Endodermal cell (in vitro differentiated cells): ENCODE data around the gene PLA2G12B. TPM values are rescaled to one million over a fixed set of nuclear protein-coding genes. Genes with fewer than 3 reads are reported as not detected.

Source experiments
- DNase-seq: peaks from one replicate; pipeline ENCODE4 v3.0.0-alpha.2; 2017
- H3K27ac ChIP-seq: 2 replicates; pipeline ENCODE4 v1.5.1; 2013; ENCODE audit warnings: mild to moderate bottlenecking, low read depth, low read length, moderate library complexity
- H3K27me3 ChIP-seq: 2 replicates; pipeline ENCODE4 v1.6.1; 2013; ENCODE audit warnings: mild to moderate bottlenecking, low read length, moderate library complexity; ENCODE audit not compliant: insufficient read depth, control insufficient read depth, poor library complexity, severe bottlenecking
- H3K36me3 ChIP-seq: 2 replicates; pipeline ENCODE4 v1.7.0; 2013; ENCODE audit warnings: mild to moderate bottlenecking, low read length, moderate library complexity; ENCODE audit not compliant: control insufficient read depth, insufficient read depth
- H3K4me1 ChIP-seq: one replicate; pipeline ENCODE4 v1.7.0; 2013; ENCODE audit warnings: low read length; ENCODE audit not compliant: control insufficient read depth, insufficient read depth
- H3K4me3 ChIP-seq: 2 replicates; pipeline ENCODE4 v1.5.1; 2013; ENCODE audit warnings: mild to moderate bottlenecking, low read length, moderate library complexity
- H3K9ac ChIP-seq: 2 replicates; pipeline ENCODE4 v1.6.1; 2013; ENCODE audit warnings: mild to moderate bottlenecking, low read length, moderate library complexity; ENCODE audit not compliant: poor library complexity, severe bottlenecking; ENCODE audit errors: extremely low read depth
- H3K9me3 ChIP-seq: 2 replicates; pipeline ENCODE4 v1.6.1; 2013; ENCODE audit warnings: mild to moderate bottlenecking, low read length, moderate library complexity; ENCODE audit not compliant: control insufficient read depth
- H3K27ac Mint-ChIP-seq: 2 replicates; pipeline ENCODE4 v1.8.0; 2020; ENCODE audit warnings: mixed read lengths
- H3K27me3 Mint-ChIP-seq: 2 replicates; pipeline ENCODE4 v1.8.0; 2021; ENCODE audit warnings: mild to moderate bottlenecking, mixed read lengths; ENCODE audit not compliant: insufficient read depth
- H3K36me3 Mint-ChIP-seq: 2 replicates; pipeline ENCODE4 v1.8.0; 2020; ENCODE audit warnings: low read depth, mixed read lengths
- H3K4me1 Mint-ChIP-seq: 2 replicates; pipeline ENCODE4 v1.8.0; 2020; ENCODE audit warnings: mixed read lengths
- H3K4me3 Mint-ChIP-seq: 2 replicates; pipeline ENCODE4 v1.8.0; 2020; ENCODE audit warnings: mild to moderate bottlenecking, moderate library complexity, mixed read lengths
- H3K9me3 Mint-ChIP-seq: 2 replicates; pipeline ENCODE4 v1.8.0; 2020; ENCODE audit warnings: mild to moderate bottlenecking, mixed read lengths
- WGBS, 2 experiments: methylation state at CpG; one replicate each; pipeline versions ENCODE4 v1.1.5 to v1.1.7; 2013; ENCODE audit warnings: missing lambda C conversion rate in 2 of 2, mixed read lengths in 1 of 2; ENCODE audit not compliant: insufficient coverage in 1 of 2, insufficient read length in 1 of 2; 5-methylcytosine and 5-hydroxymethylcytosine counted together
- total RNA-seq, 2 donors: library from RNA; stranded (reverse); fragmentation: NEBNext Ultra II Directional in 1 of 2; extraction: Animal tissue kit (Norgen Biotek cat#: 25700) in 1 of 2; gene quantifications; 2 replicates in 1 of 2; 3 replicates in 1 of 2; pipeline ENCODE4 v1.2.1, GENCODE V29; 2021
- TF ChIP-seq, protein P1 (sequence below): fragments of 200-600 bp; sonication (generic); conservative IDR thresholded peaks from 2 replicates; pipeline ENCODE4 v1.5.0; 2021; ENCODE audit warnings: antibody characterized with exemption, mild to moderate bottlenecking

The PLA2G12B gene
- total RNA-seq, 2 donors from 2014 or later: 0.64 to 0.93 TPM

- no peaks in the 10 kb centered on the region for H3K27me3 ChIP-seq
- peaks cover 3% of the 10 kb centered on the region for H3K9me3 ChIP-seq
- no peak overlapping the region for H3K9ac ChIP-seq
- DNase-seq: no peak
- H3K36me3 Mint-ChIP-seq: no peaks in the 10 kb centered on the region
- H3K36me3 ChIP-seq: no peaks in the 10 kb centered on the region
- H3K4me1 ChIP-seq: no peaks in the 10 kb centered on the region
- WGBS, 2 experiments: 94 to 97% methylated on average over 10 of the region's 10 CpGs
- no peak overlapping the region for H3K27ac ChIP-seq
- H3K27me3 Mint-ChIP-seq: no peaks in the 10 kb centered on the region
- TF ChIP-seq, protein P1, sequence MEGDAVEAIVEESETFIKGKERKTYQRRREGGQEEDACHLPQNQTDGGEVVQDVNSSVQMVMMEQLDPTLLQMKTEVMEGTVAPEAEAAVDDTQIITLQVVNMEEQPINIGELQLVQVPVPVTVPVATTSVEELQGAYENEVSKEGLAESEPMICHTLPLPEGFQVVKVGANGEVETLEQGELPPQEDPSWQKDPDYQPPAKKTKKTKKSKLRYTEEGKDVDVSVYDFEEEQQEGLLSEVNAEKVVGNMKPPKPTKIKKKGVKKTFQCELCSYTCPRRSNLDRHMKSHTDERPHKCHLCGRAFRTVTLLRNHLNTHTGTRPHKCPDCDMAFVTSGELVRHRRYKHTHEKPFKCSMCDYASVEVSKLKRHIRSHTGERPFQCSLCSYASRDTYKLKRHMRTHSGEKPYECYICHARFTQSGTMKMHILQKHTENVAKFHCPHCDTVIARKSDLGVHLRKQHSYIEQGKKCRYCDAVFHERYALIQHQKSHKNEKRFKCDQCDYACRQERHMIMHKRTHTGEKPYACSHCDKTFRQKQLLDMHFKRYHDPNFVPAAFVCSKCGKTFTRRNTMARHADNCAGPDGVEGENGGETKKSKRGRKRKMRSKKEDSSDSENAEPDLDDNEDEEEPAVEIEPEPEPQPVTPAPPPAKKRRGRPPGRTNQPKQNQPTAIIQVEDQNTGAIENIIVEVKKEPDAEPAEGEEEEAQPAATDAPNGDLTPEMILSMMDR: no peak
- H3K27ac Mint-ChIP-seq: no peak overlapping the region
- H3K4me1 Mint-ChIP-seq: no peaks in the 10 kb centered on the region
- no peak overlapping the region for H3K4me3 Mint-ChIP-seq
- no peak overlapping the region for H3K4me3 ChIP-seq
- peaks cover 6% of the 10 kb centered on the region for H3K9me3 Mint-ChIP-seq
These were observed 56.0 kb downstream of the PLA2G12B start for GRCh38 chr10:72898616-72899015.

GRCh38 chr10:72895236-72895850 lies 59.3 kb downstream of the PLA2G12B start:
- Histone ChIP-seq H3K27me3 (no peaks in the 10 kb centered on the region), H3K36me3 (no peaks in the 10 kb centered on the region), H3K9ac (no peak overlapping the region), H3K4me1 (no peaks in the 10 kb centered on the region), H3K27ac (no peak overlapping the region), H3K4me3 (no peak overlapping the region), H3K9me3 (no peaks in the 10 kb centered on the region)
- H3K4me3 Mint-ChIP-seq: no peak overlapping the region
- no peaks in the 10 kb centered on the region for H3K27me3 Mint-ChIP-seq
- TF ChIP-seq, protein P1: no peak
- H3K27ac Mint-ChIP-seq: no peak overlapping the region
- H3K36me3 Mint-ChIP-seq: no peaks in the 10 kb centered on the region
- H3K9me3 Mint-ChIP-seq: no peaks in the 10 kb centered on the region
- no peak for DNase-seq
- H3K4me1 Mint-ChIP-seq: no peaks in the 10 kb centered on the region
- 86 to 93% methylated on average over 7 to 11 of the region's 11 CpGs for WGBS, 2 experiments

DNA sequence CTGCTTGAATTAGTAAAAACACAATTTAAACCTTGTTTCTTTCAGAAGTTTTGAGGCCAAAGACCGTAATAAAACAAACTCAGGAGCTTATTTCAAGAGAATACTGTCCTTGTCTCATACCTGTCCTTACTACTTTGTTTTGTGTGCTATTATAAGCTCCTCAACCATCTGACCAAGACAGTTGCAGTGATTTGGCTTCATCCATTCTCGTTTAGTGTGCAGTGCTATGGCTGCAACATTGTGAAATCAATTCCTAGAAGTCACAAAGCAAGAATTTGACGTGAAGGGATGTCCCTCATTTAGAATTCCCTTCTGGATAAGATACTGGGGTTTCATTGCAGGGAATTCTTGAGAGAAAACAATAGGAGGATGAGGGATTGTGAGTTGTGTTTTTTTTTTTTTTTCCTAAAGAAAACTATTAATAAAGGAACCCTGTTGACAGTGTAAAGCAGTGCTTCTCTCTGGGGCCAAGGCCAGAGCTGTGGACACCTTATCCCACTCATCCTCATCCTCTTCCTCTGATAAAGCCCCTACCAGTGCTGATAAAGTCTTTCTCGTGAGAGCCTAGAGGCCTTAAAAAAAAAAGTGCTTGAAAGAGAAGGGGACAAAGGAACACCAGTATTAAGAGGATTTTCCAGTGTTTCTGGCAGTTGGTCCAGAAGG lies 61.3 kb downstream of the PLA2G12B start, which contains the start of gene OIT3:
OIT3 (plus strand) TSS at position 604 of the 663 bp plus-strand sequence. CDS start 60 bp downstream, outside the sequence.
- Mint-ChIP-seq H3K9me3 (no peaks in the 10 kb centered on the region), H3K4me3 (no peak within 1 kb of the TSS), H3K27ac (no peak within 1 kb of the TSS), H3K4me1 (no peaks in the 10 kb centered on the region), H3K36me3 (peaks cover 10% of the 10 kb centered on the region), H3K27me3 (no peaks in the 10 kb centered on the region)
- no peak within 1 kb of the TSS for H3K4me3 ChIP-seq
- H3K9ac ChIP-seq: no peak within 1 kb of the TSS
- H3K9me3 ChIP-seq: no peaks in the 10 kb centered on the region
- no peaks in the 10 kb centered on the region for H3K27me3 ChIP-seq
- no peak for DNase-seq
- TF ChIP-seq, protein P1: no peak
- no peaks in the 10 kb centered on the region for H3K36me3 ChIP-seq
- H3K4me1 ChIP-seq: no peaks in the 10 kb centered on the region
- H3K27ac ChIP-seq: no peak within 1 kb of the TSS
- 81 to 94% methylated on average over 2 to 4 of the region's 4 CpGs for WGBS, 2 experiments
